Tibial nerve (tissue), 3 donors: ENCODE data around the gene GPC6.

Source experiments
- CTCF ChIP-seq, 5 experiments: fragments of 200-600 bp in 3 of 5; fragments of 450-650 bp in 2 of 5; sonication (generic) in 3 of 5; IDR thresholded peaks; one replicate each; pipeline ENCODE4 v1.5.1; 2016 to 2019; ENCODE audit warnings: antibody characterized with exemption in 5 of 5, mild to moderate bottlenecking in 3 of 5, moderate library complexity in 2 of 5
- POLR2A ChIP-seq, 2 donors: fragments of 450-650 bp; IDR thresholded peaks; one replicate each; pipeline ENCODE4 v1.6.1; 2017; ENCODE audit warnings: antibody characterized with exemption in 2 of 2, mild to moderate bottlenecking in 2 of 2, moderate library complexity in 2 of 2

- no peak for TF ChIP-seq CTCF (IDR thresholded peaks at IDR 0.05)
- no peak for TF ChIP-seq POLR2A (IDR thresholded peaks at IDR 0.05)
These were observed 1086.1 kb downstream of the GPC6 start for GRCh38 chr13:94312511-94313216.
